Jurkat, Clone E6-1 (cell line): ENCODE measurements around the gene BMP6.
A peak's percentile ranks its signal among the peaks of the same experiment; 100 is the strongest.

Experiments used
- DNase-seq: peaks from one replicate; pipeline ENCODE4 v3.0.0-alpha.2; 2011; ENCODE audit warnings: low read depth, low spot score
- H3K4me3 ChIP-seq: 2 replicates; pipeline ENCODE4 v1.5.1; 2011; ENCODE audit warnings: mild to moderate bottlenecking, low read length, control low read depth, moderate library complexity

Gene BMP6

GRCh38 chr6:7737867-7738266 is 12.0 kb downstream of the BMP6 start:
- no peak overlapping the region for H3K4me3 ChIP-seq
- no peak for DNase-seq

GRCh38 chr6:7742223-7742785 is 16.4 kb downstream of the BMP6 start:
- H3K4me3 ChIP-seq: no peak overlapping the region
- DNase-seq: no peak

GRCh38 chr6:7745942-7746341 is 20.0 kb downstream of the BMP6 start:
- H3K4me3 ChIP-seq: no peak overlapping the region
- no peak for DNase-seq

DNA sequence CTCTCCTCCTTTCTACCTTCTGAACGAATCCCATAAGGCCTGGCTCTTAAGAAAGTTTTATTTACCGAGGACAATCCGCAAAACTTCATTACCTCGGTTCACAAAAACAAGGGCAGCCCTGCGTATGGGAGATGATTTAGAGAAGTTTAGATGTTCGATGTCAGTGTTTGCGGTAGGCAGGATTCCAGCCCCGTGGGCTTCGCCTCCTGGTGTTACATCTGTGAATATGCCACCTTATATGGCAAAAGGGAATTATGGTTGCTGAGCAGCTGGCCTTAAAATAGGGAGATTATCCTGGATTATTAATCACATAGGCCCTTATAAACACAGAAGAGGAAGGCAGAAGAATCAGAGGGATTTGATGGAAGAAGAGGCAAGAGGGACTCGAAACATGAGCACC is 21.1 kb downstream of the BMP6 start:
- DNase-seq: no peak
- no peak overlapping the region for H3K4me3 ChIP-seq

DNA sequence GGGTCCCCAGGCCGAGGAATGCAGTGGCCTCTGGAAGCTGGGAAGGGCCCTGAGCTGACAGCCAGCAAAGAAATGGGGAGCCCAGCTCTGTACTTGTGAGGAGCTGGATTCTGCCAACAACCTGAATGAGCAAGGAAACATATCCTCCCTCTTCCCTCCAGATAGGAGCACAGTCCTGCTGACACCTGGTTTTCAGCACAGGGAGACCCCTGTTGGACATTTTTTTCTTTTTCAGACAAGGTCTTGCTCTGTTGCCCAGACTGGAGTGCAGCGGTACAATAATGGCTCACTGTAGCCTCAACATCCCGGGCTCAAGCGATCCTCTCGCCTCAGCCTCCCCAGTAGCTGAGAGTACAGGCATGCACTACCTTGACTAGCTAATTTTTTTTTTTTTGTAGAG is 21.5 kb downstream of the BMP6 start:
- no peak for DNase-seq
- H3K4me3 ChIP-seq: no peak overlapping the region

DNA sequence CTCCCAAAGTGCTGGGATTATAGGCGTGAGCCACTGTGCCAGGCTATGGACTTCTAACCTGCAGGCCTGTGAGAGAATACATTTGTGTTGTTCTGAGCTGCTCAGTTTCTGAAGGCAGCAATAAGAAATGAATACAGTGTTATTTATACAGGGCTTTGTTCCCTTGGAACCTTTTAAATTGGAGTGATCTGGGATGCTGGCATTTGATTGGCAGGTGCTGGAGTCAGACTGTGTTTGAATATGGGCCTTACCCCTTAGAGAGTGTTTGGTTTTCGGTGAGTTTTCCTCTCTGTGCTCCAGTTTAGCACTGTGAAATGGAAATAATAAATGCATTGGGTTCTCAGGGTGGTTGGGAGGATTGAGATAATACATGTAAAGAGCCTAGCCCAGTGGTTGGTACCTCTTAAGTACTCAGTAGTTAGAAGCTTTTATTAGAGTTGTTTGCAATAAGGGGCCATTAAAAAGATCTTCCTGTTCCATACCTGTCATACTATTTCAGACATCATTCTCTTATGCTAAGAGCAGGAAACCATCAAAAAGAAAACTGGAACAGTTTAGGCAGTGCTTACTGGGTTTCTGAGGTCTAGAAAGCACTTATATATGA is 22.1 kb downstream of the BMP6 start:
- no peak overlapping the region for H3K4me3 ChIP-seq
- DNase-seq: no peak

GRCh38 chr6:7749478-7749877 is 23.6 kb downstream of the BMP6 start:
- no peak for DNase-seq
- H3K4me3 ChIP-seq: no peak overlapping the region

DNA sequence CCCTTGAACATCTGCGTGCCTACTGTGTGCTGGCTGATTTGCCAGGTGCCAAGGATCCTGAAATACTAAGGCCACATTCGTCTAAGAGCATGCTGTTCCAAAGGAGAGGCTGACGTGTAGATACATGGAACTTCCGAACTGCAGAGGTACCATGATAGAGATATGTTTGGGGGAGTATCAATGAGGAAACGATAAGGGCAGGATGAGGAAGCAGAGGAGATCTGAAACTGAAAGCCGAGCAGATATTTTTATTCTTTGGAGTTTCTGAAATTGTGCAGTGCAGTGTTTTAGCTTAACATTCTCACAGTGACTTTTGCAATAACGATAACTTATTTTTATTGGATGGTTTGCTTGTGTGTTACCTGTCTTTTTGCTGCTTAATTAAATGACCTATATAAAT is 24.3 kb downstream of the BMP6 start:
- H3K4me3 ChIP-seq: no peak overlapping the region
- no peak for DNase-seq

DNA sequence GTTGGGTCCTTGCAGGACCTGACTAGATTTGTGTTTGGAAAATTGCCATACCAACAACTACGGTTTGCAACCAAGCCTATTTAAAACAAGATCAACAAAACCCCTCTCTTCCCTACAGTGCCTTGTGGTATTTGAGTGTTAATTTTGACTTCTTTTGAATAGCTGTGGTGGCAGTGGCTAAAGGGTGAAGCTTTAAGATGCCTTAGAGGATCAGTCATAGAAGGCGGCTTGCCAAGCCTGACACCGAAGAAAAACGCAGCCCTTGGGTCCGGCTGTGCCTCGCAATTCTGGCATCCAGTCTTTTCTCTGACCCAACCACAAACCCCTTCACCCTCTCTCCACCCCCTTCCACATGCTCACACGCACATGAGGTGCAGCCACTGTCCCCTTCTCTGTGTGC is 32.6 kb downstream of the BMP6 start:
- no peak for DNase-seq
- no peak overlapping the region for H3K4me3 ChIP-seq

DNA sequence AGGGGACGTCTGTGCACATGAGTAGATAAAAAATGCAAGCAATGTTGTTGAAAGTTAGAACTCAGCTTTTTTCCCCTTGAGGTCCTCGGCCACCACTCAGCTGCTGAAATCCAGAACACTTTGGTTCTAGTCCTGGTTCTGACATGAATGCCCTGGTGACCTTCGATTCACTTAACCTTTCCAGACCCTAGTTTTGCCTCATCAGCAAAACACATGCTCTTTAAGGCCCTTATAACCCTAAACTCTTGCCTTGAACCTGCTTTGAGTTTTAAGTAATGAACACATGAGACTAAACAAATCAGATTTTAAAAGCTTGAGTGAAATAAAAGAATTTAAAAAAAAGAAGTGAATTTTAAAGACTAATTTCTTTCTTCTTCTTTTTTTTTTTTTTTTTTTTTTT is 33.4 kb downstream of the BMP6 start:
- no peak overlapping the region for H3K4me3 ChIP-seq
- no peak for DNase-seq

DNA sequence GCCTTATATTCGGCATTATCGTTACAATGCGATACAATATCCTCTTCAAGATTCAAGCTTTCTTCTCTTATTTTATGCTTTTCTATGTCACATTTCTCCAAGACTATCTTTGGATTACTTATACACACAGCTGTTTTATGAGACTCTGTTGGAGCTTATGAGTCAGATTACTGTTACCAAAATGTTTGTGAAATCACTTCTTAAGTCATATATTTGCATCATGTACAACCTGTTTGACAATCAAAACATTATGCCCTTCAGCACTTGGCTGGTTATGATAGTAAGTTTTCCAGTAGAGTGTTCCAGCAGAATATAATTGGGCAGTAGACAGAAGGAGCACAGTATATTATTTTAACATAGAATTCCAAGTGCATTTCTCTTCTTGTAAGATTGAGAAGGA is 35.2 kb downstream of the BMP6 start:
- no peak overlapping the region for H3K4me3 ChIP-seq
- DNase-seq: no peak

DNA sequence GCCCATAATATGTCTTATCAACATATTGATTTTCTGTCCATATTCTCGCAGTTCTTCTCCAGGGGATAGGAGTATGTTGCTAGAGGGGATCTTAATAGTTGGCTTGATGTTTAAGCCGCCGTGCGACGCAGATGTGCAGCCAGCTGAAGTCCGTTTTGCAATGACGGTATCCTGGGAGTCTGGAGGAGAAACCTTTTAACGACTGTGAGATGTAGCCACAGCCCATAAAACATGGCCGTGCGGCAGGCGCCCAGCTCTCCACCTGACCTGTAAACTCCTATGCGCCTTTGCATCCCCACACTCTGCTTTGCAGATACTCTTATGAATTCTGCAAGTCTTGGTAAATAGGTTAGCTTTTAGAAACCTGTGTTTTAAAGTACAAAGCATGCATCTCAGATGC is 36.9 kb downstream of the BMP6 start:
- no peak for DNase-seq
- no peak overlapping the region for H3K4me3 ChIP-seq

DNA sequence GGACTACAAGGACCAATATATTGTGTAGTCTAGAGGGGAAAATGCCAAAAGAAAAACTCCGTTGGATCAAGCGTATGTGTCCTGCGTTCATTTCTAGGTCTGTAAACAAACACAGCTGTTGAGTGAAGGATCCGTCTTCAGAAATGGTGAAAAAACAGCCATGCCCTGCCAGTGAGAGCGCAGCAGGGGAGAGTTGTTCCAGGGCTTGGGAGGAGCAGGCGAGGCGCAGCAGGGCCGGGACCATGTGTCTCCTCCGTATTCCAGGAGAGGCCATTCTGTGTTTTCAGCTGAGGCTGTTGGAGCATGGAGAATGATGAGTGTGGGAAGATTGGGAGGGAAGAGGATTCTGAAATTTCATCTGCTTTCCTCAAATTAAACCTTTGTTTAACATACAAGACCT is 38.0 kb downstream of the BMP6 start:
- no peak for DNase-seq
- no peak overlapping the region for H3K4me3 ChIP-seq

DNA sequence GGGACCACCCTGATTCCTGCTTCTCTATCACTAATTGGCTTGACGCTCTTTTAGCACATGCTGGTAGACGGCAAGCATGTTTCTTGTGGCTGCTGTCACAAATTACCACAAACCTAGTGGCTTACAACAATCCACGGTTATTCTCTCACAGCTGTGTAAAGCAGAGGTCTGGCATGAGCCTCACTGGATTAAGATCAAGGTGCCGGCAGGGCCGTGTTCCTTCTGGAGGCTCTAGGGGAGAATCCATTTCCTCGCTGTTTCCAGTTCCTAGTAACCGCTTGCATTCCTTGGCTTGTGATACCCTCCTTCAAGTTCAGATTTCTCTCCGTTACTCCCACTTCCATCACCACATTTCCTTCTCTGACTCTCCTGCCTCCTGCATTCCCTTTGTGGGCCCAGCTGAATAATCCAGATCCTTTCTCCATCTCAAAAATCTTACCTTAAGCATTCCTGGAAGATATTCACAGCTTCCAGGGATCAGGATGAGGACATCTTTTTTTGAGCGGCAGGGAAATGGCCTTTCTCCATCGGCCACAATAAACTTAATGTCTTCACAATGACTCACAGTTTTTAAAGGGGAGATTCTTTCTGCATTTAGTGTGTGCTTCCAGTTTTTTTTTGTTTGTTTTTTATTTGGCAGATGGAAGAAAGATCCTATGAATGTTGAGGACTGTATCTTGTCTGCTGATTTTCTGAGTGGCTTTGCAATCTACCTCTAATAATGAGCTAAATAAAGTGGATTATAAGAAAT is 39.9 kb downstream of the BMP6 start:
- no peak overlapping the region for H3K4me3 ChIP-seq

GRCh38 chr6:7769702-7770101 is 43.8 kb downstream of the BMP6 start:
- DNase-seq: no peak
- no peak overlapping the region for H3K4me3 ChIP-seq

More for the DNA sequence above, 39.9 kb downstream of the BMP6 start:
- DNase-seq: no peak

DNA sequence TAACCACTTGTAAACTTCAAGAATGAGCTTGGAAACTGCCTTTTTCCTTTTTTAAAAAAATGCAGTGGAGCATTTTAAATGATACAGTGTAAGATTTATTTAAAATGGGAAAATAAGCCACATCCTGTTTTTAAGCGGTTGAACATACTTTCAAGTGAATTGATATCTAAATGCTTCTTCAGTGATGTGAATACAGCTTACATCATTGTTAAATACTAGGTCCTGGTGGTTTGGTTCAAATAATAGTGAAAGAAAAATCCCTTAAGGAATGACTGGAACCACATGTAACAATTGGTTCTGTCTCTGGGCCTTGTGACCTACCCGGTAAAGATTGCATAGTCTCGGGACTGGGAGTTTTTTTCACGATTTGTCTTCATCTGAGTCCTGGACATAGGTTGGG is 44.2 kb downstream of the BMP6 start:
- H3K4me3 ChIP-seq: no peak overlapping the region
- DNase-seq: no peak

- H3K4me3 ChIP-seq: no peak overlapping the region
- no peak for DNase-seq
Measured at GRCh38 chr6:7770601-7771000, 44.7 kb downstream of the BMP6 start.

- no peak for DNase-seq
- no peak overlapping the region for H3K4me3 ChIP-seq
Measured at GRCh38 chr6:7773322-7773721, 47.4 kb downstream of the BMP6 start.

GRCh38 chr6:7773914-7774313 is 48.0 kb downstream of the BMP6 start:
- DNase-seq: no peak
- H3K4me3 ChIP-seq: no peak overlapping the region

- H3K4me3 ChIP-seq: no peak overlapping the region
- no peak for DNase-seq
Measured at GRCh38 chr6:7776509-7776908, 50.6 kb downstream of the BMP6 start.

- peak; percentile 6 for DNase-seq
- no peak overlapping the region for H3K4me3 ChIP-seq
Measured at GRCh38 chr6:7777074-7777473, 51.2 kb downstream of the BMP6 start.
